Measurements from ENCODE around the gene RIMS3.

- no peak for TF ChIP-seq FOXA1 (IDR thresholded peaks at IDR 0.05)
- TF ChIP-seq SP1 (IDR thresholded peaks at IDR 0.05): no peak
- TF ChIP-seq NFRKB (IDR thresholded peaks at IDR 0.05): no peak
- TF ChIP-seq FOXM1 (IDR thresholded peaks at IDR 0.05; ENCODE audit: borderline replicate concordance): no peak
- TF ChIP-seq SUZ12 (IDR thresholded peaks at IDR 0.05): no peak
Observed at GRCh38 chr1:40641601-40642242, 23.8 kb downstream of the RIMS3 start.

All from HEK293T (cell line).